COR-L47 (cell line): ENCODE data around the gene GSTP1.
"Not testable (repeated sequence)": the region's sequence is repeated elsewhere in the genome, so short reads cannot be mapped to it uniquely, and the experiment has no call there.

ENCODE experiments used
- DNase-seq: peaks from one replicate; lab custom pipeline; 2025; lab: John Stamatoyannopoulos, UW

The GSTP1 gene

GRCh38 chr11:67614730-67615714, 31.4 kb downstream of the GSTP1 start:
- DNase-seq: no peak

GRCh38 chr11:67615728-67616430, 32.3 kb downstream of the GSTP1 start:
- no peak for DNase-seq

GRCh38 chr11:67616431-67617242, 33.0 kb downstream of the GSTP1 start:
- no peak for DNase-seq

GRCh38 chr11:67617243-67617953, 33.8 kb downstream of the GSTP1 start:
- DNase-seq: no peak

- DNase-seq: not testable (repeated sequence)
Observed at GRCh38 chr11:67618901-67619659, 35.5 kb downstream of the GSTP1 start.

GRCh38 chr11:67619683-67620618, 36.3 kb downstream of the GSTP1 start:
- not testable (repeated sequence) for DNase-seq

- not testable (repeated sequence) for DNase-seq
Observed at GRCh38 chr11:67620621-67621020, 37.0 kb downstream of the GSTP1 start.

- DNase-seq: not testable (repeated sequence)
Observed at GRCh38 chr11:67621928-67622327, 38.3 kb downstream of the GSTP1 start.

- not testable (repeated sequence) for DNase-seq
Observed at GRCh38 chr11:67622905-67623304, 39.3 kb downstream of the GSTP1 start.

GRCh38 chr11:67623795-67624194, 40.2 kb downstream of the GSTP1 start:
- DNase-seq: not testable (repeated sequence)

GRCh38 chr11:67626131-67626833, 42.7 kb downstream of the GSTP1 start:
- DNase-seq: not testable (repeated sequence)

GRCh38 chr11:67626970-67627369, 43.4 kb downstream of the GSTP1 start:
- DNase-seq: no peak

GRCh38 chr11:67627441-67627811, 43.8 kb downstream of the GSTP1 start:
- DNase-seq: no peak

GRCh38 chr11:67627812-67628624, 44.4 kb downstream of the GSTP1 start:
- DNase-seq: no peak

- no peak for DNase-seq
Observed at GRCh38 chr11:67628710-67629385, 45.2 kb downstream of the GSTP1 start.

GRCh38 chr11:67629386-67630227, 46.0 kb downstream of the GSTP1 start, which contains the start of gene NUDT8:
Gene NUDT8, minus strand, starts transcription at chr11:67629937. Its CDS starts 26 bp downstream, at chr11:67629911.
- DNase-seq: no peak
